AG04449 (cell line): ENCODE measurements around the gene SCN9A.

ENCODE experiments used
- CTCF ChIA-PET: fragments of 350-600 bp; formaldehyde crosslinking; extraction: SDS; loops from one replicate; lab custom pipeline; 2021; ENCODE audit warnings: antibody characterized with exemption; lab: Yijun Ruan, JAX
- POLR2A ChIA-PET: fragments of 400-600, 350-600 bp; formaldehyde crosslinking; extraction: SDS; loops from one replicate; lab custom pipeline; 2020; ENCODE audit warnings: antibody characterized with exemption, inconsistent platforms; lab: Yijun Ruan, JAX
- DNase-seq: peaks from one replicate; pipeline ENCODE4 v3.0.0-alpha.2; 2010; ENCODE audit warnings: low read depth, low spot score
- H3K4me3 ChIP-seq: 2 replicates; pipeline ENCODE4 v1.5.1; 2011; ENCODE audit warnings: low read depth, mild to moderate bottlenecking, control low read depth, low read length
- TF ChIP-seq, protein P1 (sequence below): IDR thresholded peaks from one replicate; pipeline ENCODE4 v1.5.1; 2011; ENCODE audit warnings: mild to moderate bottlenecking, moderate library complexity, low read length, control low read depth, inconsistent platforms; ENCODE audit not compliant: insufficient read depth; ENCODE audit errors: missing control alignments

Gene SCN9A

DNA sequence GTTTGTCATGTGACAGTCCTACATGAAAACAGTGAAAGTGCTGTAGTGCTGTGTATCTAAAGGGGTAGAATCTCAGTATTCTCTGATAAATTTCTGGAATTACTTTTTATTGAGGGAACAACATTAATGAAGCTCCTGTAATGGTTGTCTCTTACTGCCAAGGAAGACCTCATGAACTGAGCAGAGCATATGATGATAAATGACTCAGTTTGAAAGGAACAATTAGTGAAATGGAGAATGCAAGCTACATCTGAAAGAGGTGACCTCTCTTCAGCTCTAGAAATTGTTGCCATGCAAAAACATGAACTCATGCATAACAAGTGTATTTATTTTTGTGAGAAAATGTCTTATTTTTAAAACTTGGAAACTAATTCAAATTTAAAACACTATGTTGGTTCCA lies 93.6 kb downstream of the SCN9A start:
- POLR2A ChIA-PET = no interaction called here
- TF ChIP-seq, protein P1, sequence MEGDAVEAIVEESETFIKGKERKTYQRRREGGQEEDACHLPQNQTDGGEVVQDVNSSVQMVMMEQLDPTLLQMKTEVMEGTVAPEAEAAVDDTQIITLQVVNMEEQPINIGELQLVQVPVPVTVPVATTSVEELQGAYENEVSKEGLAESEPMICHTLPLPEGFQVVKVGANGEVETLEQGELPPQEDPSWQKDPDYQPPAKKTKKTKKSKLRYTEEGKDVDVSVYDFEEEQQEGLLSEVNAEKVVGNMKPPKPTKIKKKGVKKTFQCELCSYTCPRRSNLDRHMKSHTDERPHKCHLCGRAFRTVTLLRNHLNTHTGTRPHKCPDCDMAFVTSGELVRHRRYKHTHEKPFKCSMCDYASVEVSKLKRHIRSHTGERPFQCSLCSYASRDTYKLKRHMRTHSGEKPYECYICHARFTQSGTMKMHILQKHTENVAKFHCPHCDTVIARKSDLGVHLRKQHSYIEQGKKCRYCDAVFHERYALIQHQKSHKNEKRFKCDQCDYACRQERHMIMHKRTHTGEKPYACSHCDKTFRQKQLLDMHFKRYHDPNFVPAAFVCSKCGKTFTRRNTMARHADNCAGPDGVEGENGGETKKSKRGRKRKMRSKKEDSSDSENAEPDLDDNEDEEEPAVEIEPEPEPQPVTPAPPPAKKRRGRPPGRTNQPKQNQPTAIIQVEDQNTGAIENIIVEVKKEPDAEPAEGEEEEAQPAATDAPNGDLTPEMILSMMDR = no peak
- no peak for DNase-seq
- no peak overlapping the region for H3K4me3 ChIP-seq
- CTCF ChIA-PET = interaction anchor here (1.2 kb wide), 1 partner anchor 13 kb away, joined by 4 read pairs; no protein-coding TSS in a partner anchor

DNA sequence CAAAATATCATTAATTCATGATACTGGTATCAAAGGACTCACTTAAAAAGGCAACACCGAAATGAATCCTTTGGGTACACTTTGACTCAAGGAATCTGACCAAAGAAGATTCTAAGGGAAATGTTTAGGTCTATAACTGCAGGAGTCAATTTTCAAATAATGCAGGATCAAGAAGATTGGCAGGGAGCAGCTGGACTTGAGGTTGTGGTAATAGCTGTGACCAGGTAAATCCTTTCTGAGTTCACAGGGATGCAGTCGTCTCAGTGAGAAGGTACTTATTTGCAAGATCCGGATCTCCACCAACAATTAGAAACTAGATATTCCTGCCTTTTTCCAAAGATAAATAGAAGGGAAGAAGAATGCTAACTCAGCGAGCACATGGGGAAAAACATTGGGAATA lies 96.9 kb downstream of the SCN9A start:
- ChIA-PET POLR2A (no interaction called here), CTCF (no interaction called here)
- DNase-seq = no peak
- H3K4me3 ChIP-seq = no peak overlapping the region
- TF ChIP-seq, protein P1 = no peak

DNA sequence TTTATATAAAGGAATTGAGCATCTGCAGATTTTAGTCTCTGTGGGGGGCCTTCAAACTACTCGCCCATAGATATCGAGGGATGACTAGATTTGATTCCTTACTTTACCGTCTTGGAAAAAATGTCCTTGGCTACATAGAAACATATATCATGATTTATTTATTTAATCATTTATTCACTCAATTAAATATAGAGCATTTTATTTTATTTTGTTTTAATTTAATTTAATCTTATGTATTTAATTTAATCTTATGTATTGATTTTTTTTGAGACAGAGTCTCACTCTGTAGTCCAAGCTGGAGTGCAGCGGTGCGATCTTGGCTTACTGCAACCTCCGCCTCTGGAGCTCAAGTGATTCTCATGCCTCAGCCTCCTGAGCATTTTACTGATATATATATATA lies 105.4 kb downstream of the SCN9A start:
- TF ChIP-seq, protein P1 = no peak
- ChIA-PET CTCF (interaction anchor here (0.8 to 2.0 kb wide), 2 partner anchors 11 to 13 kb away, joined by 3 to 4 read pairs; no protein-coding TSS in a partner anchor), POLR2A (no interaction called here)
- H3K4me3 ChIP-seq = no peak overlapping the region
- DNase-seq = no peak

DNA sequence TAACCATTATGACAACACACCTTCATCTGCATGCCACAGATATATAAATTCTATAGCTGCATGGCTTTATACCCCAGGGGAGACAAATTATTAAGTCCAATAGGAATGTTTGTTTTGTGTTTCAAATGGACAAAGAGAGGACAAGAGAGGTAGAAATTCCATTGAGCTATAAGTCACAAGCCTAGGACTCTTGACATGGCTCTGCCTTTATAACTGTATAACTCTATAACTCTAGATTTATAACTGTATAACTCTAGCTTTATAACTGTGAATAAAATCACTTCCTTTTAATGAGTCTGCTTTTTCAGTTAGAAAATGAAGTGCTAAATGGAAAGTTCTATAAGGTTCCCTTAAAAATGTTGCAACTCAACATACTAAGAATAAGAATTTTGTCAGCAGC lies 106.4 kb downstream of the SCN9A start:
- ChIA-PET POLR2A (no interaction called here), CTCF (interaction anchor here (1.4 to 2.0 kb wide), 2 partner anchors 12 to 22 kb away, joined by 3 to 4 read pairs; no protein-coding TSS in a partner anchor)
- TF ChIP-seq, protein P1 = no peak
- no peak for DNase-seq
- no peak overlapping the region for H3K4me3 ChIP-seq

DNA sequence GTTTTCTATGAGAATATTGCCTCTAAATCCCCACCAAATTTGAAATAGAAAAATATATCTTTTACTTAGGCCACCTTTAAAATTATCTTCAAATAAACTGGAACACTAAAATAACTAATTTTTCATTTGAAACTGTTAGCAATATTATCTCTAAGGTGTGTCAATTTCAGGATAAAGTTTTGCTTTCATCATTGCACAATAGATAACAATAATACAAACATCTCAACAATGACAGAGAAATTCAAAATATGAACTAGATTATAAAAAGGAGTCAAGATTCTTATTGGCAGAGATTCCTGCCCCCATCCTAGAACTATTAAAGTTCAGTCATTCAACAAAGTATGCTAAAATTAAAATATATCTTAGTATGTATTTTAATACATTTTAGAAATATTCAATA lies 117.9 kb downstream of the SCN9A start:
- TF ChIP-seq, protein P1 = no peak
- no peak overlapping the region for H3K4me3 ChIP-seq
- CTCF ChIA-PET = interaction anchor here (1.4 kb wide), 1 partner anchor 104 kb away, joined by 3 read pairs; no protein-coding TSS in a partner anchor
- POLR2A ChIA-PET = no interaction called here
- no peak for DNase-seq

DNA sequence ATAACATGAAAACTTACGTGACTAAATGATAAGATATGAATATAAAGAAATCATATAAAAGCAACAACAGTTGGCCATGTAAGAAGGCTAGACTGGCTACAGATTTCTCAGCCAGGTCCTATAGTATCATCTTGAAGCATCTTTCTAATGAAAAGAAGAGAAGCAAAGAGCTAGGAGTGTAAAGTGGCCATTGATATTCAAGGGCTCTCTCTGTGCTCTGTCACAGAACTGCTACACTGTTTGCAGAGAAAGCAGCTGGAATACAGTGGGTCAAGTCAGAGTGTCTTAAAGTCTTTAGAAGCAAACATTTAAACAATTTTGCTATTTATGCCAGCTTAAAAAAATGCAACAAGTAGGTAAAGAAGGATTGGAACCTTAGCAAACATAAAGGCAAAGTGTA lies 118.8 kb downstream of the SCN9A start:
- TF ChIP-seq, protein P1 = no peak
- POLR2A ChIA-PET = no interaction called here

More for the DNA sequence above, 118.8 kb downstream of the SCN9A start:
- no peak for DNase-seq
- H3K4me3 ChIP-seq = no peak overlapping the region
- CTCF ChIA-PET = interaction anchor here (0.8 to 1.4 kb wide), 3 partner anchors 9 to 105 kb away, joined by 3 read pairs; no protein-coding TSS in a partner anchor
